Measurements from ENCODE around the gene PABPN1L. TPM values are rescaled to one million over a fixed set of nuclear protein-coding genes. Genes with fewer than 3 reads are reported as not detected.

PABPN1L gene
- total and polyA plus RNA-seq, 2 donors (not counting 1 experiment from before 2014, with no cell fraction given): 0.21 to 0.84 TPM

DNA sequence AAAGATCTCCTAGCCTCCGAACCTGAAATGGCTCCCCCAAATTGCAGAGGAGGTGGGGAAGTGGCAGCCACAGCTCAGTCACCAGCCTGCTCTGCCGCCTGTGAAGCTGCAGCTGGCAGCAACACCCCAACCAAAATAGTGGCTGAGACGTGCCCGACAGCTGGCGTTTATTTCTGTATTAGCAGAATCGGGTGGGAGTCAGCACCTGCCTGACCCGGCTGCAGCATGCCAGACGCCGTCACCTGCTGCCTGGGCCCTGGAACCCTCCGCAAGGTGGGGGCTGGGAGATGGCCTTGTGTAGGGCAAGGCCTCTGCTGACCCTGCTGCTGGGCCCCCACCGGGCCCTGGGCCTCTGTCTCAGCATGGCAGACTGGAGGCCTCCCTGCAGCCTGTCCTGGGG lies 17.5 kb upstream of the PABPN1L start:
- ATAC-seq (ENCODE audit: low read depth): no peak
- H3K4me3 ChIP-seq (ENCODE audit: control extremely low read depth in 1 of 5, extremely low read depth in 1 of 5, insufficient read depth in 1 of 5, low read depth in 2 of 5, low read length in 4 of 5): no peak overlapping the region
- H3K79me2 ChIP-seq (ENCODE audit: control insufficient read depth, insufficient read depth, low read length): peaks cover 9% of the 10 kb centered on the region
- intact Hi-C loops (cut with micrococcal nuclease): no loop called here
- Mint-ChIP-seq H3K27me3 (no peaks in the 10 kb centered on the region), H3K4me1 (peaks cover 6% of the 10 kb centered on the region), H3K9me3 (ENCODE audit: insufficient read depth) (no peaks in the 10 kb centered on the region), H3K27ac (no peak overlapping the region), H3K4me3 (no peak overlapping the region)
- H3K27ac ChIP-seq (ENCODE audit: low read length in 2 of 2): no peak overlapping the region
- peaks cover 0 to 13% (median 0%) of the 10 kb centered on the region in 3 donors for H3K9me3 ChIP-seq (ENCODE audit: control extremely low read depth in 1 of 3, control insufficient read depth in 2 of 3, insufficient read depth in 1 of 3, low read length in 2 of 3)
- no peak for DNase-seq
- peaks cover 0 to 83% of the 10 kb centered on the region in 2 experiments for H3K36me3 ChIP-seq (replicated peaks in 1 of 2; ENCODE audit: control extremely low read depth in 1 of 2, control insufficient read depth in 1 of 2, extremely low read depth in 1 of 2, insufficient read depth in 2 of 2, low read length in 1 of 2)
- ChIA-PET POLR2A (no interaction called here), CTCF (no interaction called here)
- WGBS (ENCODE audit: insufficient coverage): 83% methylated on average over 11 of the region's 11 CpGs
- peaks cover 94% of the 10 kb centered on the region for H4K20me1 ChIP-seq (ENCODE audit: control insufficient read depth, insufficient read depth, low read length, poor library complexity, severe bottlenecking)
- H2AFZ ChIP-seq (ENCODE audit: insufficient read depth, low read depth, low read length, poor library complexity, severe bottlenecking): no peak overlapping the region
- H3K9ac ChIP-seq (ENCODE audit: low read length): no peak overlapping the region
- H3K4me2 ChIP-seq (replicated peaks; ENCODE audit: low read depth, low read length, poor library complexity, severe bottlenecking): no peak overlapping the region
- TF ChIP-seq, protein P1, sequence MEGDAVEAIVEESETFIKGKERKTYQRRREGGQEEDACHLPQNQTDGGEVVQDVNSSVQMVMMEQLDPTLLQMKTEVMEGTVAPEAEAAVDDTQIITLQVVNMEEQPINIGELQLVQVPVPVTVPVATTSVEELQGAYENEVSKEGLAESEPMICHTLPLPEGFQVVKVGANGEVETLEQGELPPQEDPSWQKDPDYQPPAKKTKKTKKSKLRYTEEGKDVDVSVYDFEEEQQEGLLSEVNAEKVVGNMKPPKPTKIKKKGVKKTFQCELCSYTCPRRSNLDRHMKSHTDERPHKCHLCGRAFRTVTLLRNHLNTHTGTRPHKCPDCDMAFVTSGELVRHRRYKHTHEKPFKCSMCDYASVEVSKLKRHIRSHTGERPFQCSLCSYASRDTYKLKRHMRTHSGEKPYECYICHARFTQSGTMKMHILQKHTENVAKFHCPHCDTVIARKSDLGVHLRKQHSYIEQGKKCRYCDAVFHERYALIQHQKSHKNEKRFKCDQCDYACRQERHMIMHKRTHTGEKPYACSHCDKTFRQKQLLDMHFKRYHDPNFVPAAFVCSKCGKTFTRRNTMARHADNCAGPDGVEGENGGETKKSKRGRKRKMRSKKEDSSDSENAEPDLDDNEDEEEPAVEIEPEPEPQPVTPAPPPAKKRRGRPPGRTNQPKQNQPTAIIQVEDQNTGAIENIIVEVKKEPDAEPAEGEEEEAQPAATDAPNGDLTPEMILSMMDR (IDR thresholded peaks at IDR 0.05): no peak
- TF ChIP-seq EZH2 (IDR thresholded peaks at IDR 0.05; ENCODE audit: borderline replicate concordance, insufficient read depth, low read depth, low read length, poor library complexity, severe bottlenecking): no peak
- H3K4me1 ChIP-seq (ENCODE audit: control insufficient read depth in 2 of 2, insufficient read depth in 2 of 2, low read length in 2 of 2): peaks cover 0 to 8% of the 10 kb centered on the region in 2 donors
- no peaks in the 10 kb centered on the region for H3K27me3 ChIP-seq (replicated peaks in 1 of 4; ENCODE audit: control extremely low read depth in 1 of 4, control insufficient read depth in 3 of 4, insufficient read depth in 4 of 4, low read length in 3 of 4)

GRCh38 chr16:88883117-88883895 lies 16.8 kb upstream of the PABPN1L start:
- ChIA-PET CTCF (no interaction called here), POLR2A (no interaction called here)
- H3K36me3 ChIP-seq (replicated peaks in 1 of 2; ENCODE audit: control extremely low read depth in 1 of 2, control insufficient read depth in 1 of 2, extremely low read depth in 1 of 2, insufficient read depth in 2 of 2, low read length in 1 of 2): peaks cover 0 to 85% of the 10 kb centered on the region in 2 experiments
- no peak for TF ChIP-seq EZH2 (IDR thresholded peaks at IDR 0.05; ENCODE audit: borderline replicate concordance, insufficient read depth, low read depth, low read length, poor library complexity, severe bottlenecking)
- TF ChIP-seq, protein P1 (IDR thresholded peaks at IDR 0.05): no peak
- H2AFZ ChIP-seq (ENCODE audit: insufficient read depth, low read depth, low read length, poor library complexity, severe bottlenecking): no peak overlapping the region
- Mint-ChIP-seq H3K4me1 (peaks cover 6% of the 10 kb centered on the region), H3K9me3 (ENCODE audit: insufficient read depth) (no peaks in the 10 kb centered on the region), H3K27me3 (no peaks in the 10 kb centered on the region), H3K27ac (peak overlapping the region; percentile 37), H3K4me3 (no peak overlapping the region)
- H3K4me3 ChIP-seq (ENCODE audit: control extremely low read depth in 1 of 5, extremely low read depth in 1 of 5, insufficient read depth in 1 of 5, low read depth in 2 of 5, low read length in 4 of 5): no peak overlapping the region
- H3K4me2 ChIP-seq (replicated peaks; ENCODE audit: low read depth, low read length, poor library complexity, severe bottlenecking): no peak overlapping the region
- H3K4me1 ChIP-seq (ENCODE audit: control insufficient read depth in 2 of 2, insufficient read depth in 2 of 2, low read length in 2 of 2): peaks cover 0 to 8% of the 10 kb centered on the region in 2 donors
- H4K20me1 ChIP-seq (ENCODE audit: control insufficient read depth, insufficient read depth, low read length, poor library complexity, severe bottlenecking): peaks cover 92% of the 10 kb centered on the region
- DNase-seq (no peak), ATAC-seq (ENCODE audit: low read depth) (no peak)
- no peaks in the 10 kb centered on the region for H3K27me3 ChIP-seq (replicated peaks in 1 of 4; ENCODE audit: control extremely low read depth in 1 of 4, control insufficient read depth in 3 of 4, insufficient read depth in 4 of 4, low read length in 3 of 4)
- no peak overlapping the region for H3K27ac ChIP-seq (ENCODE audit: low read length in 2 of 2)
- H3K9me3 ChIP-seq (ENCODE audit: control extremely low read depth in 1 of 3, control insufficient read depth in 2 of 3, insufficient read depth in 1 of 3, low read length in 2 of 3): peaks cover 0 to 13% (median 0%) of the 10 kb centered on the region in 3 donors
- H3K79me2 ChIP-seq (ENCODE audit: control insufficient read depth, insufficient read depth, low read length): peaks cover 9% of the 10 kb centered on the region
- intact Hi-C loops (cut with micrococcal nuclease): no loop called here
- WGBS (ENCODE audit: insufficient coverage): 98% methylated on average over 49 of the region's 49 CpGs
- no peak overlapping the region for H3K9ac ChIP-seq (ENCODE audit: low read length)
